Sigmoid colon (tissue), 4 donors: ENCODE results near the gene CCDC83.

Experiments used
- POLR2AphosphoS5 ChIP-seq, 4 donors: sonication (generic); formaldehyde crosslinking; IDR thresholded peaks; one replicate each; pipeline ENCODE4 v1.6.1; 2017; ENCODE audit warnings: antibody characterized with exemption in 4 of 4
- TF ChIP-seq, protein P1 (sequence below), 4 experiments: fragments of 450-650 bp in 3 of 4; fragments of 200-600 bp in 1 of 4; IDR thresholded peaks; one replicate each; pipeline ENCODE4 v1.5.1; 2016 to 2019; ENCODE audit warnings: antibody characterized with exemption in 4 of 4, mild to moderate bottlenecking in 3 of 4, moderate library complexity in 2 of 4

DNA sequence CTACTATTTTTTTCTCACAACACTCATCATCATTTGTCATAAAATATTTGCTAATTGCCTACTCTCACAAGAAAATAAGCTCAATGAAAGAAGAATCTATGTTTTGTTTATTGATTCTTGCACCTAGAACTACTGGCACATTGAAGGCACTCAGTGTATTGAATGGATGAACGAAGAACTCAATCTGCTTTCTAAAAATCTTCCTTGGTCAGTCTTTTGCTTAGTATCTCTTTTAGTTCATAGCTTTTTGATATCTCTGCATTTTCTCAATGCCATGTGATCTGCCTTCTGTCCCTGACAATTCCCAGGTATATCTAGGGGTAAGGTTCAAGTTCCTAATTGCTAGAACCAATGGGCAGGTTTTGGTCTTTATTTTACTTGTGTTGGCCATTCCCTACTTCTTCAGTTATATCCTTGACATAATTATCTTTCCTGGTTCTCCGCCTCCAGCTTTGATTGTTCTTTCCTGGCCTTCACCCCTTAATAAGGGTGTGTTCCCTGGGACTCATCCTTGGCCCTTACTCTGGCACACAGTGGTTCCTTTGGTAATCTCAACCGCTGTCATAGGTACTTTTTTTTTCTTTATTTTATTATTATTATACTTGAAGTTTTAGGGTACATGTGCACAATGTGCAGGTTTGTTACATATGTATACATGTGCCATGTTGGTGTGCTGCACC lies 96.4 kb downstream of the CCDC83 start:
- no peak for TF ChIP-seq POLR2AphosphoS5 (IDR thresholded peaks at IDR 0.05)
- TF ChIP-seq, protein P1, sequence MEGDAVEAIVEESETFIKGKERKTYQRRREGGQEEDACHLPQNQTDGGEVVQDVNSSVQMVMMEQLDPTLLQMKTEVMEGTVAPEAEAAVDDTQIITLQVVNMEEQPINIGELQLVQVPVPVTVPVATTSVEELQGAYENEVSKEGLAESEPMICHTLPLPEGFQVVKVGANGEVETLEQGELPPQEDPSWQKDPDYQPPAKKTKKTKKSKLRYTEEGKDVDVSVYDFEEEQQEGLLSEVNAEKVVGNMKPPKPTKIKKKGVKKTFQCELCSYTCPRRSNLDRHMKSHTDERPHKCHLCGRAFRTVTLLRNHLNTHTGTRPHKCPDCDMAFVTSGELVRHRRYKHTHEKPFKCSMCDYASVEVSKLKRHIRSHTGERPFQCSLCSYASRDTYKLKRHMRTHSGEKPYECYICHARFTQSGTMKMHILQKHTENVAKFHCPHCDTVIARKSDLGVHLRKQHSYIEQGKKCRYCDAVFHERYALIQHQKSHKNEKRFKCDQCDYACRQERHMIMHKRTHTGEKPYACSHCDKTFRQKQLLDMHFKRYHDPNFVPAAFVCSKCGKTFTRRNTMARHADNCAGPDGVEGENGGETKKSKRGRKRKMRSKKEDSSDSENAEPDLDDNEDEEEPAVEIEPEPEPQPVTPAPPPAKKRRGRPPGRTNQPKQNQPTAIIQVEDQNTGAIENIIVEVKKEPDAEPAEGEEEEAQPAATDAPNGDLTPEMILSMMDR (IDR thresholded peaks at IDR 0.05), result no peak
